Endothelial cell of umbilical vein (primary cell): ENCODE measurements around the gene DYRK4.

Experiments
- EZH2 ChIP-seq: IDR thresholded peaks from 2 replicates; pipeline ENCODE4 v1.6.1; 2012; ENCODE audit warnings: borderline replicate concordance, low read depth, mild to moderate bottlenecking, moderate library complexity, low read length, inconsistent platforms; ENCODE audit not compliant: severe bottlenecking
- FOS ChIP-seq: IDR thresholded peaks from 2 replicates; pipeline ENCODE4 v1.6.1; 2011; ENCODE audit warnings: mild to moderate bottlenecking, low read length, moderate library complexity, borderline replicate concordance; ENCODE audit not compliant: insufficient read depth
- GATA2 ChIP-seq: IDR thresholded peaks from 2 replicates; pipeline ENCODE4 v1.7.0; 2011; ENCODE audit warnings: low read depth, mild to moderate bottlenecking, moderate library complexity, mixed read lengths, low read length; ENCODE audit not compliant: insufficient read length, insufficient read depth
- JUN ChIP-seq: IDR thresholded peaks from 2 replicates; pipeline ENCODE4 v1.6.1; 2011; ENCODE audit warnings: borderline replicate concordance, low read depth; ENCODE audit not compliant: insufficient read length, insufficient read depth
- MYC ChIP-seq: IDR thresholded peaks from one replicate; pipeline ENCODE4 v1.6.1; 2011; ENCODE audit warnings: mild to moderate bottlenecking, low read depth, low read length
- POLR2A ChIP-seq: IDR thresholded peaks from 2 replicates; pipeline ENCODE4 v1.6.1; 2012; ENCODE audit warnings: low read depth, mild to moderate bottlenecking, control low read depth, low read length
- POLR2AphosphoS5 ChIP-seq: IDR thresholded peaks from 2 replicates; pipeline ENCODE4 v1.6.1; 2012; ENCODE audit warnings: low read depth, mild to moderate bottlenecking, control low read depth, low read length, moderate library complexity; ENCODE audit not compliant: insufficient read depth
- TF ChIP-seq, protein P1 (sequence below), 2 donors: IDR thresholded peaks; 1 replicate in 1 of 2; 2 replicates in 1 of 2; pipeline ENCODE4 v1.5.1; 2011; ENCODE audit warnings: low read length in 2 of 2, mild to moderate bottlenecking in 2 of 2, moderate library complexity in 2 of 2, control low read depth in 1 of 2, inconsistent platforms in 1 of 2, low read depth in 1 of 2; ENCODE audit not compliant: insufficient read depth in 1 of 2; ENCODE audit errors: extremely low read depth in 1 of 2
- TF ChIP-seq, protein P2 (sequence below): IDR thresholded peaks from 2 replicates; pipeline ENCODE4 v1.6.1; 2011; ENCODE audit not compliant: insufficient read depth, insufficient read length

DNA sequence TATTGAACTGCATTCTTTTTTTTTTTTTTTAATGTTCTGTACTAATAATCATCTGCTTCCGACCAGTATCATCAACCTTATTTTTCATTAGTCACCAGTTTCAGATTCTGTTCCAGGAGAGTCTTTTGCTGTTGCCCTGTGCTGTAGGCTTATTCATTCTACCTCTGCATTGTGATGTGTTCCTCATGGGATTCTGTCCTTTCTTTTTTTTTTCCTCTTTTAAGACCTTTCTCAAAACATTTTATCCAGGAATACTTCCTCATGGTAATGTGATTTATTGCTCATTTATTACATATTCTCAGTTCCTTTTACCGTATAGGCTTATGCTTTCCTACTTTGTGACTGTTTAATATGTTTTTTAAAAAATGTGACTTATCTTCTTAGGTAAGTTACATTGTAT, 91.7 kb downstream of the DYRK4 start:
- TF ChIP-seq EZH2 (no peak), POLR2A (no peak), FOS (no peak), JUN (no peak), POLR2AphosphoS5 (no peak), MYC (no peak), GATA2 (no peak)
- TF ChIP-seq, protein P1, sequence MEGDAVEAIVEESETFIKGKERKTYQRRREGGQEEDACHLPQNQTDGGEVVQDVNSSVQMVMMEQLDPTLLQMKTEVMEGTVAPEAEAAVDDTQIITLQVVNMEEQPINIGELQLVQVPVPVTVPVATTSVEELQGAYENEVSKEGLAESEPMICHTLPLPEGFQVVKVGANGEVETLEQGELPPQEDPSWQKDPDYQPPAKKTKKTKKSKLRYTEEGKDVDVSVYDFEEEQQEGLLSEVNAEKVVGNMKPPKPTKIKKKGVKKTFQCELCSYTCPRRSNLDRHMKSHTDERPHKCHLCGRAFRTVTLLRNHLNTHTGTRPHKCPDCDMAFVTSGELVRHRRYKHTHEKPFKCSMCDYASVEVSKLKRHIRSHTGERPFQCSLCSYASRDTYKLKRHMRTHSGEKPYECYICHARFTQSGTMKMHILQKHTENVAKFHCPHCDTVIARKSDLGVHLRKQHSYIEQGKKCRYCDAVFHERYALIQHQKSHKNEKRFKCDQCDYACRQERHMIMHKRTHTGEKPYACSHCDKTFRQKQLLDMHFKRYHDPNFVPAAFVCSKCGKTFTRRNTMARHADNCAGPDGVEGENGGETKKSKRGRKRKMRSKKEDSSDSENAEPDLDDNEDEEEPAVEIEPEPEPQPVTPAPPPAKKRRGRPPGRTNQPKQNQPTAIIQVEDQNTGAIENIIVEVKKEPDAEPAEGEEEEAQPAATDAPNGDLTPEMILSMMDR (IDR thresholded peaks at IDR 0.05; ENCODE audit: extremely low read depth in 1 of 2, insufficient read depth in 1 of 2, low read depth in 1 of 2, low read length in 2 of 2) = no peak
- TF ChIP-seq, protein P2, sequence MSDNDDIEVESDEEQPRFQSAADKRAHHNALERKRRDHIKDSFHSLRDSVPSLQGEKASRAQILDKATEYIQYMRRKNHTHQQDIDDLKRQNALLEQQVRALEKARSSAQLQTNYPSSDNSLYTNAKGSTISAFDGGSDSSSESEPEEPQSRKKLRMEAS = no peak
